SKM-1 treated with dmso at 0.1 percent for 144 hours (cell line): ENCODE measurements around the gene METTL25B.

ENCODE experiments used
- DNase-seq: peaks from one replicate; lab custom pipeline; 2025; ENCODE audit not compliant: unreplicated experiment; lab: John Stamatoyannopoulos, UW

METTL25B gene

DNA sequence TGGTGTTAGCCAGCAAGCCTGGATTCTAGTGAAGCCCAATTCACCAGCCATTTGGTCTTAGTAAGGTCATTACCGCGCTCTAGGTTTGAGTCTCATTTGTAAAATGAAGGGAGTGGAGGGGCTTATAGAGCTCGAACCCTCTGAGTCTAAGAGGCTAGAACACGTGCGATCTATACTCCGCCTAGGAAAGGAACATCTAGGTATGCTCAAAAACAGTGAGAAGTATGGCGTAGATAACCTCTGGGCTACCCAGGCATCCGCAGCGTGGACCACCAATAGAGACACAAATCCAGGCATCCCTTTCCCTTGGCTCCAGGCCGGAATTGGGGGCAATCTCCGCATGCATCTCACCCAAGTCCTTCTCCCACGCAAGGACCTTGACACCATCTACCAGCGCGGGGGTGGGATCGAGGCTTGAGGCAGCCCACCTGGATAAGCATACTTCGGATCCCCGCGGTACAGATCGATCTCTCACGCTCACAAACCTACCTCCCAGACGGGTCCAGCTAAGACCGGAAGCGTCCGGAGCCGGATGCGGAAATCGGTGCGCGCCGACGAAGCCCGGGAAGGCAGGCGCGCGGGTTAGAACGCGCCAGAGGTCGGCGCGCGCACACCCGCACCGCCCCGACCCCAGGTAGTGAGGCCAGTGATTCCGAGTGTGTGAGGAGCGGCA, at the start of gene METTL25B:
TSS of gene METTL25B (plus strand) at position 544 of the 673 bp plus-strand sequence. CDS start 636 bp downstream, outside the sequence.
- DNase-seq, result peak; percentile 89

DNA sequence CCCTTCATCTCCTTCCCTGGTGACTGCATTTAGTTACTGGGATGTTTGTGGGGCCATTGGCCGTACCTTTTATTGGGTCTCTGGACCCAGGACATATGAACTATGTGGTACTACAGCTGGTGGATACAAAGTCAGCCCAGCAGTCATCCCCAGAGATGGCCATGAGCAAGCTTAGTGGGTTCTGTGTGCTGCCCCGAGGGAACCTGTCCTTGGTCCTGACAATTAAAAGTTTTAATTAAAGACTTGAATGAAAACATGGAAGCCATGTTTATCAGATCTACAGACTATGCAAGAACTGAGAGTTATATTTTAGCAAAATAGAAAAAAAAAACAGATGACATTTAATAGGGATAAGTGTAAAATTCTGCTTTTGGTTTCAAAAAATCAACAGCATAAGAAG, 48.2 kb upstream of the METTL25B start:
- DNase-seq, result no peak

DNA sequence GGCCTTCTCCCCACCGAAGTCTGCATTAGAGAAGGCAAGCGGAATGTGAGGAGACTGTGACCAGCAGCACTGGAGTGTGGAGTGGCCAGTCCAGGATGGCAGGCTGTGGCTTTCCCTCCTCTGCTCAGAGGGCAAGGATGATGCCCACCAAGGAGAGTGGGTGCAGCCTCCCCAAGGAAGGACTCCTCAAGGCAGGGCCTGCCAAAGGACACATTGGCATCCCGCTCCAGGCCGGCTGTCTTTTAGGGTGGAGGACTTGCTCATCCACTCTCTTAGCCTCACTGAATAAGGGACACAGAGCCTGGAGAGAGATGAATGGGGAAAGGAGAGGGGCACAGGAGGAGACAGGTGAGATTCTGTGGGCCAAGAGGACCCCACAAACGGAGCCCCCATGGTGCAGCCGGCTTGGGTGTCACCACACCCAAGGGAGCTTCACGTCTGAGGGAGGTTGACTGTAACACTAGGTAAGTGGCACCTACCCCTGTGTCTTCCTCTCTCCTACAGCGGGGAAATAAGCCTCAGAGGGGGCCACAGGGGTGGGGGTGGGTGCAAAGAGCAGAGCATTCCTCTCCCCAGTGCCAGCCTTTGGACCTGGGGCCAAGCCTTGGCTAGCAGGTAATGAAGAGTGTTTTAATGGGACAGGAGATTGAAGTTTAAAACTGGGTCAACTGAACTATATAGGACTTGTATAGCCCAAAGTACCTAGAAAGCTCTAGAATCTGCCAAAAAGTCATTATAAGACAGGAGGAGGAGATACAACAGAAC, 46.9 kb upstream of the METTL25B start:
- DNase-seq, result no peak

DNA sequence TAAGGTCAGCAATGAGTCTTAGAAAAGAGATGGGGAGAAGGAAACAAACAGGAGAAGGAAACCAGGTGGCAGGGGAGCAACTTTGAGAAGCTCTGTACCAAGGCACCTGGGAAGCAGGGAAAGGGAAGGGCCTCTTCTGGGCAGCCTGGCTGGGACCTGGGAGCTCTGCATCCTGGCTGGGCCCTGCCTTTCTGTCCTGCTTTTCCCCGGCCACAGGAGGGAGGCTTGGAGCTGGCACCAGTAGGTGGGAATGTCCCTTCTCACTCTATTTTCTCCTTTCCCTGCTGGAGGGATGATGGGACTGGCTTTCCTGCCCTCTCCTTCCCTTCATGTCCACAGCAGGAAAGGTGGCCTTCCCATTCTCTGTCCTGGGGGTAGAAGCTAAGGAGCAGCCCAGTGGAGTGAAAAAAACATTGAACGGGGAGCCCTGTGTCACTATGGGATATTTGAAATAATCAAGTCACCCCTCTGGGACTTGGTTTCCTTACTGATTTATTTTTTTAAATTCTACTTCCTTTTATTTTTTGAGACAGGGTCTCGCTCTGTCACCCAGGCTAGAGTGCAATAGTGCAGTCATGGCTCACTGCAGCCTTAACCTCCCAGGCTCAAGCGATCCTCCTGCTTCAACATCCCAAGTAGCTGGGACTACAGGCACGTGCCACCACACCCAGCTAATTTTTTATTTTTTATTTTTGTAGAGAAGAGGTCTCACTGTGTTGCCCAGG, 45.9 kb upstream of the METTL25B start:
- no peak for DNase-seq

DNA sequence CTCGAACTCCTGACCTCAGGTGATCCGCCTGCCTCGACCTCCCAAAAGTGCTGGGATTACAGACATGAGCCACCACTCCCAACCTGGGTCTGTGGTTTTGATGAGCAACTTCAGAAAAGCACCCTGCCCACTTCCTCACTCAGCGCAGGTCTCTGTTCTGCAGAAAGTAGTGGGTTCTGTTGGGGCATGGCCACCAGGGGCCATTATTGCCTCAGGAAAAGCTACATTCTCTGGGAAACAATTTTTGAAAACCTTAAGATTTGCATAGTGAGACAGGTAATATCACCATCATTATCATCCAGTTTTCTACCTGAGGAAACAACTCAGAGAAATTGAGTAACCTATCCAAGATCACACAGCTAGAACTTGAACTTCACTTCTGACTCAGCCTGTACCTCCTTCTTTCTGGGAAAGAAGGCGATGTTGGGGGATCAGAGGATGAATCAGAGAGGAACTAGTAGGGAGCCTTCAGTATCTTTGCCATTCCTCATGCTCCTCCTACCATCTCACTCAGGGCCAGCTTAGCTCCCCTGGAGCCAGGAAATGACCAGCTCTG, 44.0 kb upstream of the METTL25B start:
- DNase-seq, result peak; percentile 42

DNA sequence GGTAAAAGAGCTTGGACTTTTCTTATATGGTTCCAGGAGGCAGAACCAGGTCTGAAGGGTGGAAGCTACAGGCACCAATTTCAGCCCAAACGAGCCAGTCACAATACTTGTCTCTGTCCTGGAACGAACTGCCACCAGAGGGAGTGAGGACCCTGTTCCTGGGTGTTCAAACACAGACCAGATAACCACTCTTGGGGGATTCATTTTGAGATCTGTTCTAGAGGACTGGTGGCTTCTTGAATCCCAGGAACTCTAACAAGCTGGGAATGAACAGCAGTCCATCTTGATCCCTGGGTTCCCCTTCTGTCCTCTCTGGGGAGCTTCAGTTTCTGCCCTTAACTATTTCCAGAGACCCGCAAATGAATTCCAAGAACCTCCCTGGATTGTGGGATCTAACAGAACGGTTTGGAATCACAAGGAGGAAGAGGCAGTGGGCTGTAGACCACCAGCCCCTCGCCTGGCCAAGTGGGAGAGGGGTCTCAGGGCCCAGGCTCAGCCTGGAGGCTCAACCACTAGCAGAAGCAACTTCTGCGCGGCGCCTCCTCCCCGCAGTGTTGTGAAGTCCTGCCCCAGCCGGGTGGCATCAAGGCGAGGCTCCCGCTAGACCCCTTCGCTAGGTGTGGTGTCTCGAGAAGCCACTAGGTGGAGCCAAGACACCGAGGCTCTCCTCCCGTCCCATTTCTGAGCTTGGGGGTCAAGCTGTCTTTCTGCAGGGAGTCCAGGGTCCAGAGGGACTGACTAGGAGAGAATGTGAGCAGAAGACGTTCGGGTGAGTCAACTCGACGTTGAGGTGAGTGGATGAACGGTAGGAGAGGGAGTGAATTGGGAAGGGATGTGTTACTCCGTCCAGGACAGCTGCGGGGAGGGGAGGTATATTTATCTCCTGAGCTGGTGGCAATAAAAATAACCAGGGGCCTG, 39.0 kb upstream of the METTL25B start:
- peak; percentile 94 for DNase-seq

DNA sequence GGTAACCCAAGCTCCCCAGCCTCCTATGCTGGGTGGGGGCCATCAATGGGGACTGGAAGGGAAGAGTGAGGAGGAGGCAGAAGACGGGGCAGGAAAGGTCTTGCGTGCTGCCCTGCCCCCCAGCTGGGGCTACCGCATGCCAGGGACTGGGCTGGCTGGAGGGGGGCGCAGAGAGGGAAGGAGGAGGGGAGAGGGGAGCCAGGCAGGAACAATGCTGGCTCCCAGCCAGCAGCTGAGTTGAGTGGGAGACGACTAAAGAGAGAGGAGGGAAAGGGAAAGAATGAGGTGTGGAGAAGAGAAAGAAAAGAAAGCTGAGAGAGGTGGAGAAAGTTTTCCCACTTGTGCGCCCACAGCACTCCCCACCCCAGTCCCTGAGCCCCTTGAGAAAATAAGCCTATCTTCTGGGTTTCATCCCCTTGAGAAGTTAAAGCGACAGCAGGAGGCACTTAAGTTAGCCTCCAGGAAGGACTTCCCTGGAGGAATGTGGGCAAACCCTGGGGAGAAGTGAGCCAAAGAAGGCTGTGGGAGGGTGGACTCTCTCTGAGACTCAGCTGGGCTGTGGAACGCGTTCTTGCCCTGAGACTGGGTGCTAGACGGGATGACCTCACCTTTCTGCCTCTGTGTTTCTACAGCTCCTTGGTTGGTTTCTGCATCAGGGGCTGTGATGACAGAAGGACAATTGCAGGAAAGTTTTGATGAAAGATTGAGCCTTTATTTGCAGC, 38.2 kb upstream of the METTL25B start:
- no peak for DNase-seq

DNA sequence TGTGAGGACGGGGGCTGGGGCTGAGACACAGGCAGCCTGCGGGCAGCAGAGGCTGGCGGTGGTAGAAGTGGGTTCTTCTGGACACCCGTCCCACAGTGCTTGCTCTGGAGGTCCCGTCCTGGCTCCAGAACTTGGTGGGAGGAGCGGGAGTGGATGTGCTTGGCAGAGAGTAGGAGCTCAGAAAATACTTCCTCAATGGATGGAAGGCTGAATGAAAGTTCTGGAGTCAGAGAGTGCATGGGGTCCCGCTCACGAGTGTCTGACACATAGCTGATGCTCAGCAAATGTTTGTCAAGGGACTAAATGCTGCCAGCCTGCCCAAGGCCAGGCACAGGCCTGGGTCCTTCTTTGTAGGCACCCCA, 37.6 kb upstream of the METTL25B start:
- no peak for DNase-seq

DNA sequence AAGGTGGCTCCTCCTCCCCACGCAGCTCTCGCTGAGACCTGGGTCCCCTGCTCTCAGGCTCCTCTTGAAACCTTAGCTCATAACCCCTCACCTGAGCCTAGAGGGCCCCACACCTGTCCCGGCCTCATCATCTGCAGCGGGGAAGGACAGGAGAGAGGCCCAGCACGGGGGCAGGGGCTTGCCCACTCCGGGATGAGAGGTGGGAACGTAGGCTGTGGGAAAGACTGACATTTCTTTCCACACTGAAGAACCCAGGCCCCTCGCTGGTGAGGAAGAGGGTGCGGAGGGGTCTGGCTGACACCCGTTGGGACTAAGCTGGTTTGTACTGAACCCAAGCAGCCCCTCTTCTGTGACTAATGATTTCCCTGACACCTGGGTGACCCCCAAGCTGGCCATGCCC, 37.1 kb upstream of the METTL25B start:
- DNase-seq, result no peak

DNA sequence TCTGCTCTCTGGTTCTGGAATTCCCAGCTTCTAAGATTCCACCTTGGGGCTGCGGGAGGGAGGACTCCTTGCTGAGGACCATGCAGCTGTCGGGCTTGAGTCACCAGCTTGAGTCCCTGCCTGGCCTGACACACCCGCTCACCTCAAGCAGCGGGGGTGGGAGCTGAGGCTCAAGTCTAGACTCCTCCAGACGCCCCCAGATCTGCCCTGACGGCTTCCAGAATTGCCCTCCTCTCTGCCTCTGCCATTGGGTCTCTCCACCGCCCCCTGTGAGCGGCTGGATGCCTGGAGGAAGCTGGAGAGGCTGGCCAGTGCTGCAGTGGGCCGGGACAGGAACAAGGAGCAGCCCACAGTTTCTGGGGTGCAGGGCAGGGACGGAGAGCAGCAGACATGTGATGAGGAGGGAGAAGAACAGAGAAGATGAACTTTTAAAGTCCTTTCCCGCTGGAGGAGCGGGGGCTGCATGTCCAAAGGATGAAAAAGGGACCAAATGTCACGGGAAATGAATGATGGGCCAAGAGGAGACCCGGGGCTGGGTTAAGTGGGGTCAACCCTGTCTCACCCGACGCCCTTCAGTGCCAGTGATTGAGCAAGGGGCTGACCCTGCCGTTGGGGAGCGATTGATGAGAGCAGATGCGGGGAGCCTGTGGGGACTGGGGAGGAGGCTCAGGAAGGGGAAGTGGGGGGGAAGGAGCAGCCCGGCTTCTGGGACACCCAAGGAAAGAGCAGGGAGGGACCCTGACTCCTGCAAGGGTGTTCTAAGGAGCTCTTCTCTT, 36.4 kb upstream of the METTL25B start:
- peak; percentile 41 for DNase-seq

DNA sequence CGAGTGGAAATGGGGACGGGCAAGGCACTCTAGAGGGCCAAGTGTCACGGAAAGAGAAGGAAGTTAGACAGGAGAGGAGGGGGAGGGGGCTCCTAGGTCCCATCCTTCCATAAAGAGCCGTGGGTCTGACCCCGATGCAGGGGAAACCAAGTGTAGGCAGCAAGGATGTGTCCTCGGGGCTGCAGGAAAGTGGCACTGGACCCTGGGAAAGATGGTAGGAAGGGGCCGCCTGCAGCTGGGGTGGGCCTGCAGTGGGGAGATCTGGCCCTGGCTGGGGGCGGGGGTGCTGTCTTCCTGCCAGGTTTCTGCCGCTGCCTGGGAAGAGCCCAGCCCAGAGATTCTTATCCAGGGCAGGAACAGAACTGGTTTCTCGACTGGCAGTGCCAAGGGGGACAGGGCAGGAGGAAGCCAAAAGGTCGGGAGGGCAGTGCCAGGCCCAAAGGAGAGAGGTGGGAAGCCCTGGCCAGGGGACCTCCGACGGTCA, 35.8 kb upstream of the METTL25B start:
- no peak for DNase-seq

DNA sequence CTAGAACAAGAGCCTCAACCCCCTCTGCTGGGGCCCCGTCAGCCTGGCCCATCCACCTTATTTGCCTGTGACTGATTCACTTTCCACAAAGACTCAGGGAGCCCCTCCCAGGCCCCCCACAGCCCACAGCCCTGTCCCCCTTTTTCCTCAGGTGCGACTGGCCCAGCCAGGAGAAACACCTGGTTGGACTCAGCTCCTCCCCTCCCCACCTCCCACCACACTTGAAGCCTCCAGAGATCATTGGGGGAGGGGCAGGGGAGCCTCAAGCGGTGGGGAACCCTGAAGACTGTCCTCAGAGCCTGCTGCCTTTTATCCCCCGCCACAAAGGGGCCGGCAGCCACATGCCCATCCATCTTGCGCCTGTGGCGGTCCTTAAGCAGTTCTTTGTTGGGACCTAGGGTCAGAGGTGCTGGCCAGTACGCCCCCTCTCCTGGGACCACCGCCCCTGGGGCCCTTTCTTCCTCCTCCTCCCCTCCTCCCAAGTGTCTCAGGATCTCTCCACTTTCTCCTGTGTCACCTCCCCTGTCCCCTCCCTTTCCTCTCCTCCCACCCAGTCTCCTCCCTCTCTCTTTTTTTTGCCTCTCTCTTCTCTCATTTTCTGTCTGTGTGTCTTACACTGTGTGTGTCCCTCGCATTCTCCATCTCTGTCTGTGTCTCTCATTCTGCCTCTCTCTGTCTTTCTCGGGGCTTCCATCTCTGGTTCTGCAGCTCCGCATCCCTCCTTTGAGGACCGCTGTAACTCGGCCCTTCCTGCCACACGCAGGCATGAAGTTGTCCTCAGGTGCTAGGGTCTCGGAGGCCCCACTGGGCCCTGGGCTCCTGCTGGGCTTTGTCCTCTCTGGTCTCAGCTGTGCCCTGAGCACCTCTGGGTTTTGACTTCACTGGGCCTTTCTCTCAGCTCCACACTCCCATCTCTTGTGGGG, 35.1 kb upstream of the METTL25B start:
- no peak for DNase-seq

DNA sequence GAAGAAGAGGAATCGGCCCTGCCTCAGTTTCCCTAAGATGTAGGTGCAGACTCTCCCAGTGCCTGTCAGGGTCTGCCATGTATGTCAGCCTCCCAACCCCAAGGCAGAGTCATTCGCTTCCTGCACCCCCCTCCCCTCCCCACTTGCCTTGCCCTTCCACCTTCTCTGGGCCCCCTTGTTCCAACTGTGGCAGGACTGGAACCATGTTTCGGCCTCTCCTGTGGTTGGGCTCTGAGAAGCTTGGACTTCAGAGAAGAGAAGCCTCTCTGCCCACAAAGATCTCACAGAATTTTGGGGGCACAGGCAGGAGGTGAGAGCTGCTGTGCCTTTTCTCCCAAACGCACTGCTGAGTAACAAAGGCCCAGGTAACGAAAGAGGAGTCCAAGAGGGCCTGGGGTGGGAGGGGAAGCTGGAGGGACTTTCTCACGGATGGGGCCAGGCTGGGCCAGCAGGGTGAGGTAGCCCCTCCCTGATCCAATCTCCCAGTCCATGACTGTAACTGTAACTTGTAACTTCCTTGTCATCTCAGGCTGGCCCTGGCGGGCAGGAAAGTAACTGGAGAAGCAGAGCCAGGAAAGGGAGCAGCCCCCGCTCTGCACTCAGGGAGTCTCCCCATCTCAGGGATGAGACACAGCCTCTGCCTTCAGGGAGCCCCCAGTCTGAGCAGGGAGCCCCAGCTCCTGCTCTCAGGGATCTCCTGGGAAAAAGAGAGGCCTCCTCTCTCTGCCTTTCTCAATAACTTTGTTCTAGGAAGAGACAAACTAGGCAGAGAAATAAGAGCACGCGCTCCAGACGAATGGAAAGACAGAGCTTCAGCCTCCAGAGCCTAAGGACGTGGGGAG, 34.2 kb upstream of the METTL25B start:
- DNase-seq, result no peak

DNA sequence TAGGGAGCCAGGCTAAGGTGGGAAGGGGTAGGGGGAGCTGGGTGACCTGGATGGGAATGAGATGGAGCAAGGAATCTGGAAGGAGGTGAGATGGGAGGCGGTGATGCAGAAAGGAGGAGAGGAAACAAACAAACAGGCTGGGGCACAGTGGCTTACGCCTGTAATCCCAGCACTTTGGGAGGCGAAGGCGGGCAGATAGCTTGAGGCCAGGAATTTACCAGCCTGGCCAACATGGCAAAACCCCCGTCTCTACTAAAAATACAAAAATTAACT, 33.6 kb upstream of the METTL25B start:
- DNase-seq, result no peak

DNA sequence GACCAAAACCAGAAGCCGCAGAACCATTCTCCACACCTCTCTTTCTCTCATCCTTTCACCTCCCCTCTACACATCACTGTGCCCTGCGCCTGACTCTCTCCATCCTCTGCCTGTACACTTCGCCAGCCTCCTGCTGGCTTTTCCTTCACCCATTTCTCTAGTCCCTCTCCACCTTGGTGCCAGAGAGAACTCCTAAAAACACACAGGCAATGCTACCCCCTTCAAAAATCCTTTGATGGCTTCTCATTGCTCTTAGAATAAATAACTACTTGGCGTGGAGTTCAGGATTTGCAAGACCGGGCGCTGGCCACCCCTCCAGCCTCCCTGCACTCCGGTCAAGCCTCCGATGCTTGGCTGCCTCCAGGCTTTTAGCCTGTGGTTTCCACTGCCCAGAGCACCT, 31.5 kb upstream of the METTL25B start:
- no peak for DNase-seq

DNA sequence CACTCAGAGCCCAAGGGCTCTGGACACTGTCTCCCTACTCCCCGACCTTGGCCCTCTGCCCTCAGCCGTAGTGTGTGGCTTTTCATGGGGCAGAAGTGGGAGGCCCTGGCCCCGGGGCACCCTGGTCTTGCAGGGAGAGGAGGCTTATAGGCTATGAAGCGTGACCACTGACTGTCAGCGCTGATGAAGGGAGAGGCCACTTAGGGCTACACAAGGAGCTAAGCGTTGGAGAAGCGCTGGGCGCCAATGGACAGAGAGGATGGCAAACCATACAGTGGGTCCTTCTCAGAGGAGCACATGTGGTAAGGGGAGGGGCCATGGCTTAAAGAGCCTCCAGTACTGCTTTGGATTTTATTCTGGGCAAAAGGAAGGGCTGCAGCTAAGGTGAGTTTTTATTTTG, 30.8 kb upstream of the METTL25B start:
- DNase-seq, result no peak

DNA sequence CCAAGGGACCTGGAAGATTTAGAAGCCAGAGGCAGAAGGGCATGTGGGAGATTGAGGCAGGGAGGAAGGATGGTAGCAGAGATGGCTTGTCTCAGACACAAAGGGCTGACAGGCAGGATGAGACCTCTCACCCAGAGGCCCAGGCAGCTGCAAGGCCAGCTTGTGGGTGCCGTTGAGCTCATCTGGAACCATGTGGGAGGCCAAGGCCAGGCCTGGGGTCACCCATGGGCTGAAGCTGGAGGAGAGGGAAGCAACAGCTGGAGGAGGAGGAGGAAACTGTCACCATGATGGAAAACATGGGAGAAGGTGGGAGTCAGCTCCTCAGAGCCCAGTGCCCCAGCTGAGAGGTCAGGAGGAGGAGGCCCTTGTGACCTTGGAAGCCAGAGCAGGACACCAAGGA, 29.3 kb upstream of the METTL25B start:
- DNase-seq, result no peak
